ENCODE data around the gene LFNG.

- TF ChIP-seq CTCF (IDR thresholded peaks at IDR 0.05; ENCODE audit: low read depth, low read length) (no peak), EZH2phosphoT487 (IDR thresholded peaks at IDR 0.05; ENCODE audit: low read depth) (no peak)
Observed at GRCh38 chr7:2502647-2502966, 17.0 kb upstream of the LFNG start.
